CD14-positive monocyte (primary cell): ENCODE data around the gene MAST4. TPM values are rescaled to one million over a fixed set of nuclear protein-coding genes. Genes with fewer than 3 reads are reported as not detected.

Source experiments
- DNase-seq, 3 donors: peaks; one replicate each; pipeline ENCODE4 v3.0.0-alpha.2; 2011 to 2022
- H2AFZ ChIP-seq: 2 replicates; pipeline ENCODE4 v1.6.0; 2012; ENCODE audit warnings: mild to moderate bottlenecking, low read depth, low read length, inconsistent platforms; ENCODE audit not compliant: insufficient read depth, poor library complexity, severe bottlenecking
- H3K27ac ChIP-seq, 2 donors: 1 replicate in 1 of 2; 2 replicates in 1 of 2; pipeline ENCODE4 v1.5.1; 2012 to 2013; ENCODE audit warnings: low read length in 2 of 2, control low read depth in 1 of 2, inconsistent platforms in 1 of 2, low read depth in 1 of 2, mild to moderate bottlenecking in 1 of 2
- H3K27me3 ChIP-seq, 2 donors: one replicate each; pipeline versions ENCODE4 v1.6.0 to v1.6.1; 2011 to 2013; ENCODE audit warnings: low read length in 2 of 2; ENCODE audit not compliant: control insufficient read depth in 2 of 2, insufficient read depth in 2 of 2
- H3K36me3 ChIP-seq, 2 donors: replicated peaks in 1 of 2; 1 replicate in 1 of 2; 2 replicates in 1 of 2; pipeline versions ENCODE4 v1.5.1 to v1.6.1; 2012 to 2013; ENCODE audit warnings: low read length in 2 of 2, control low read depth in 1 of 2, inconsistent platforms in 1 of 2, mild to moderate bottlenecking in 1 of 2; ENCODE audit not compliant: insufficient read depth in 2 of 2, control insufficient read depth in 1 of 2
- H3K4me1 ChIP-seq, 2 donors: 1 replicate in 1 of 2; 2 replicates in 1 of 2; pipeline versions ENCODE4 v1.5.1 to v1.6.1; 2012 to 2013; ENCODE audit warnings: low read length in 2 of 2, control low read depth in 1 of 2, inconsistent platforms in 1 of 2, mild to moderate bottlenecking in 1 of 2, moderate library complexity in 1 of 2; ENCODE audit not compliant: insufficient read depth in 2 of 2, control insufficient read depth in 1 of 2
- H3K4me2 ChIP-seq: replicated peaks from 2 replicates; pipeline ENCODE3; 2012; ENCODE audit warnings: low read length, moderate library complexity, mild to moderate bottlenecking; ENCODE audit not compliant: poor library complexity, severe bottlenecking; ENCODE audit errors: extremely low read depth
- H3K4me3 ChIP-seq, 3 experiments: fragments of 200-600 bp in 1 of 3; sonication (generic) in 1 of 3; replicated peaks in 1 of 3; 1 replicate in 2 of 3; 2 replicates in 1 of 3; pipeline ENCODE4 v1.5.1; 2011 to 2013; ENCODE audit warnings: low read length in 3 of 3, mild to moderate bottlenecking in 3 of 3, control low read depth in 2 of 3, low read depth in 2 of 3, inconsistent platforms in 1 of 3, moderate library complexity in 1 of 3
- H3K79me2 ChIP-seq: 2 replicates; pipeline ENCODE4 v1.6.0; 2012; ENCODE audit warnings: mild to moderate bottlenecking, control low read depth, inconsistent platforms, low read length, moderate library complexity; ENCODE audit not compliant: insufficient read depth
- H3K9ac ChIP-seq: 2 replicates; pipeline ENCODE4 v1.6.0; 2017; ENCODE audit warnings: low read length, mild to moderate bottlenecking; ENCODE audit not compliant: insufficient read depth, poor library complexity, severe bottlenecking
- H3K9me3 ChIP-seq, 2 donors: replicated peaks in 1 of 2; 1 replicate in 1 of 2; 2 replicates in 1 of 2; pipeline versions ENCODE4 v1.5.1 to v1.6.1; 2012 to 2013; ENCODE audit warnings: low read length in 2 of 2, control low read depth in 1 of 2; ENCODE audit not compliant: control insufficient read depth in 1 of 2, insufficient read depth in 1 of 2
- H4K20me1 ChIP-seq: 2 replicates; pipeline ENCODE4 v1.6.0; 2012; ENCODE audit warnings: mild to moderate bottlenecking, low read length, control low read depth, moderate library complexity; ENCODE audit not compliant: insufficient read depth
- H3K27ac Mint-ChIP-seq, 7 donors: one replicate each; pipeline ENCODE4 v1.8.0; 2020; ENCODE audit warnings: mild to moderate bottlenecking in 7 of 7, mixed read lengths in 7 of 7, moderate library complexity in 6 of 7, inconsistent platforms in 2 of 7
- H3K27me3 Mint-ChIP-seq, 3 donors: one replicate each; pipeline ENCODE4 v1.8.0; 2021 to 2022; ENCODE audit warnings: low read depth in 3 of 3, mild to moderate bottlenecking in 3 of 3, mixed read lengths in 3 of 3, moderate library complexity in 3 of 3, inconsistent platforms in 1 of 3
- H3K36me3 Mint-ChIP-seq, 2 donors: one replicate each; pipeline ENCODE4 v1.8.0; 2020; ENCODE audit warnings: mixed read lengths in 2 of 2, inconsistent platforms in 1 of 2, mild to moderate bottlenecking in 1 of 2
- H3K4me1 Mint-ChIP-seq: one replicate; pipeline ENCODE4 v1.8.0; 2020; ENCODE audit warnings: mild to moderate bottlenecking, mixed read lengths
- H3K4me3 Mint-ChIP-seq, 2 donors: one replicate each; pipeline ENCODE4 v1.8.0; 2020; ENCODE audit warnings: mild to moderate bottlenecking in 2 of 2, mixed read lengths in 2 of 2, moderate library complexity in 1 of 2
- H3K9me3 Mint-ChIP-seq, 7 donors: one replicate each; pipeline ENCODE4 v1.8.0; 2020 to 2022; ENCODE audit warnings: mixed read lengths in 7 of 7, mild to moderate bottlenecking in 6 of 7, moderate library complexity in 6 of 7, inconsistent platforms in 2 of 7
- WGBS: methylation state at CpG from one replicate; pipeline ENCODE4 v1.1.5; 2013; ENCODE audit warnings: missing lambda C conversion rate; ENCODE audit not compliant: insufficient coverage; 5-methylcytosine and 5-hydroxymethylcytosine counted together
- intact Hi-C, 2 donors: fragments of 100-400 bp; cut with micrococcal nuclease; formaldehyde crosslinking; loops; one replicate each; pipeline versions ENCODE4 v1.15.0 to v1.15.1; 2023
- polyA plus RNA-seq, 3 donors: library from polyadenylated mRNA; depleted of rRNA in 1 of 3; unstranded in 2 of 3; stranded (reverse) in 1 of 3; fragments of 300-500 nt in 2 of 3; fragments of >200 nt in 1 of 3; fragmentation: Illumina TruSeq in 2 of 3; gene quantifications; 1 replicate in 2 of 3; 2 replicates in 1 of 3; pipeline ENCODE4 v1.2.3, GENCODE V29; 2012 to 2021
- TF ChIP-seq, protein P1 (sequence below): fragments of 200-600 bp; IDR thresholded peaks from one replicate; pipeline ENCODE4 v1.8.0; 2022; ENCODE audit warnings: antibody characterized with exemption, mild to moderate bottlenecking

MAST4 gene
- polyA plus RNA-seq, 3 donors = 0.03 to 0.24 TPM; not detected in 1

DNA sequence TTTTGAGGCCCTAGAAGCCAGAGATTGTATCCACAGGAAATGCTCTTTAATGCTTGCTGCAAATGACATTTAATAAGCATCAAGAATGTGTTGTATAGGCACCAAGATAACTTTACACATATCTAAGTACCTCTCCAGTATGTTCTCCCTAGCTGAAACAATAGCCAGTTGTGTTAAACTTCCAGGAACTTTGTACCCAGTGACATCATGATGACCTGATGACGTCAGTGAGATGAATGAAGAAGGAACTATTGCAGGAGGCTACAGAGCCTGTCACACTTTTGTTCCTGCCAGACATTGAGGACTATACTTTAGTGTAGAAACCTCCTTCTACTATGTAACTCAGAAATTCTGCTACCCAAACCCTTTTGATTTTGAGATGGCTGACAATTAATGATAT, 470.6 kb downstream of the MAST4 start:
- H3K4me3 ChIP-seq = no peak overlapping the region
- H3K4me1 Mint-ChIP-seq = no peaks in the 10 kb centered on the region
- no peaks in the 10 kb centered on the region for H3K27me3 ChIP-seq
- TF ChIP-seq, protein P1, sequence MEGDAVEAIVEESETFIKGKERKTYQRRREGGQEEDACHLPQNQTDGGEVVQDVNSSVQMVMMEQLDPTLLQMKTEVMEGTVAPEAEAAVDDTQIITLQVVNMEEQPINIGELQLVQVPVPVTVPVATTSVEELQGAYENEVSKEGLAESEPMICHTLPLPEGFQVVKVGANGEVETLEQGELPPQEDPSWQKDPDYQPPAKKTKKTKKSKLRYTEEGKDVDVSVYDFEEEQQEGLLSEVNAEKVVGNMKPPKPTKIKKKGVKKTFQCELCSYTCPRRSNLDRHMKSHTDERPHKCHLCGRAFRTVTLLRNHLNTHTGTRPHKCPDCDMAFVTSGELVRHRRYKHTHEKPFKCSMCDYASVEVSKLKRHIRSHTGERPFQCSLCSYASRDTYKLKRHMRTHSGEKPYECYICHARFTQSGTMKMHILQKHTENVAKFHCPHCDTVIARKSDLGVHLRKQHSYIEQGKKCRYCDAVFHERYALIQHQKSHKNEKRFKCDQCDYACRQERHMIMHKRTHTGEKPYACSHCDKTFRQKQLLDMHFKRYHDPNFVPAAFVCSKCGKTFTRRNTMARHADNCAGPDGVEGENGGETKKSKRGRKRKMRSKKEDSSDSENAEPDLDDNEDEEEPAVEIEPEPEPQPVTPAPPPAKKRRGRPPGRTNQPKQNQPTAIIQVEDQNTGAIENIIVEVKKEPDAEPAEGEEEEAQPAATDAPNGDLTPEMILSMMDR = no peak
- WGBS = no CpG with 5 or more reads among the region's 1 CpG
- H3K9me3 Mint-ChIP-seq = no peaks in the 10 kb centered on the region
- H3K27me3 Mint-ChIP-seq = no peaks in the 10 kb centered on the region
- no peak overlapping the region for H3K4me3 Mint-ChIP-seq
- H3K27ac ChIP-seq = no peak overlapping the region
- intact Hi-C loops = no loop called here
- H3K36me3 ChIP-seq = no peaks in the 10 kb centered on the region
- DNase-seq = peak; percentile 4 to 33 (median 5)
- no peak overlapping the region for H3K4me2 ChIP-seq
- H4K20me1 ChIP-seq = no peaks in the 10 kb centered on the region
- no peaks in the 10 kb centered on the region for H3K36me3 Mint-ChIP-seq
- H3K4me1 ChIP-seq = no peaks in the 10 kb centered on the region
- H2AFZ ChIP-seq = no peak overlapping the region
- no peaks in the 10 kb centered on the region for H3K9me3 ChIP-seq
- H3K9ac ChIP-seq = no peak overlapping the region
- H3K79me2 ChIP-seq = no peaks in the 10 kb centered on the region
- no peak overlapping the region for H3K27ac Mint-ChIP-seq

- Histone ChIP-seq H3K79me2 (no peaks in the 10 kb centered on the region), H3K4me1 (no peaks in the 10 kb centered on the region), H3K9ac (no peak overlapping the region), H3K9me3 (no peaks in the 10 kb centered on the region), H3K27ac (no peak overlapping the region), H3K36me3 (no peaks in the 10 kb centered on the region), H3K4me3 (no peak overlapping the region), H3K27me3 (no peaks in the 10 kb centered on the region), H3K4me2 (no peak overlapping the region), H4K20me1 (no peaks in the 10 kb centered on the region), H2AFZ (no peak overlapping the region)
- H3K9me3 Mint-ChIP-seq = no peaks in the 10 kb centered on the region
- intact Hi-C loops = no loop called here
- no CpG with 5 or more reads among the region's 3 CpGs for WGBS
- no peak for DNase-seq
- no peaks in the 10 kb centered on the region for H3K36me3 Mint-ChIP-seq
- H3K4me1 Mint-ChIP-seq = no peaks in the 10 kb centered on the region
- H3K27me3 Mint-ChIP-seq = no peaks in the 10 kb centered on the region
- TF ChIP-seq, protein P1 = no peak
- H3K4me3 Mint-ChIP-seq = no peak overlapping the region
- H3K27ac Mint-ChIP-seq = no peak overlapping the region
Measured at GRCh38 chr5:67073045-67073680, 477.0 kb downstream of the MAST4 start.
